SK-N-SH treated with all-trans-retinoic acid at 6 μM for 48 hours (cell line): ENCODE measurements around the gene TMEM37.

Experiments
- ATAC-seq: fragments of 200-7000 bp; cut with Tn5 transposase; 3 replicates; pipeline ENCODE4 v1.9.1; 2020; ENCODE audit warnings: mild to moderate bottlenecking, moderate library complexity
- ARNTL ChIP-seq: fragments of 450-650 bp; formaldehyde crosslinking; IDR thresholded peaks from 2 replicates; pipeline ENCODE4 v1.5.0; 2020; ENCODE audit warnings: low read depth, mild to moderate bottlenecking, moderate library complexity, borderline replicate concordance
- BACH2 ChIP-seq: fragments of 250-450 bp; sonication (Bioruptor Pico); IDR thresholded peaks from 2 replicates; pipeline ENCODE4 v1.9.0; 2021; ENCODE audit warnings: mild to moderate bottlenecking, borderline replicate concordance
- CSDC2 ChIP-seq: fragments of 250-450 bp; sonication (Bioruptor Pico); IDR thresholded peaks from 2 replicates; pipeline ENCODE4 v1.5.0; 2020; ENCODE audit warnings: mild to moderate bottlenecking, moderate library complexity
- ESRRG ChIP-seq: fragments of 250-450 bp; sonication (Bioruptor Pico); IDR thresholded peaks from 2 replicates; pipeline ENCODE4 v1.6.1; 2021; ENCODE audit warnings: mild to moderate bottlenecking
- ISL1 ChIP-seq: fragments of 250-450 bp; sonication (Bioruptor Pico); IDR thresholded peaks from 2 replicates; pipeline ENCODE4 v2.1.2; 2022; ENCODE audit warnings: mild to moderate bottlenecking, moderate library complexity
- OSR1 ChIP-seq: fragments of 250-450 bp; sonication (Bioruptor Pico); IDR thresholded peaks from 2 replicates; pipeline ENCODE4 v1.8.0; 2022; ENCODE audit warnings: moderate library complexity, mild to moderate bottlenecking, inconsistent platforms
- PPARA ChIP-seq: fragments of 250-450 bp; sonication (Bioruptor Pico); IDR thresholded peaks from 2 replicates; pipeline ENCODE4 v1.5.0; 2020; ENCODE audit warnings: mild to moderate bottlenecking, borderline replicate concordance
- RARB ChIP-seq: fragments of 250-450 bp; sonication (Bioruptor Pico); IDR thresholded peaks from 2 replicates; pipeline ENCODE4 v1.8.0; 2021; ENCODE audit warnings: mild to moderate bottlenecking, moderate library complexity
- SNAI2 ChIP-seq: fragments of 250-450 bp; sonication (Bioruptor Pico); IDR thresholded peaks from 2 replicates; pipeline ENCODE4 v1.5.0; 2020; ENCODE audit warnings: mild to moderate bottlenecking, moderate library complexity
- TOX ChIP-seq: fragments of 250-450 bp; sonication (Bioruptor Pico); IDR thresholded peaks from 2 replicates; pipeline ENCODE4 v1.8.0; 2021; ENCODE audit warnings: mild to moderate bottlenecking, moderate library complexity, borderline replicate concordance
- ZFP30 ChIP-seq: fragments of 450-650 bp; formaldehyde crosslinking; IDR thresholded peaks from 2 replicates; pipeline ENCODE4 v1.5.0; 2022; ENCODE audit warnings: mild to moderate bottlenecking, moderate library complexity
- ZNF565 ChIP-seq: fragments of 450-650 bp; formaldehyde crosslinking; conservative IDR thresholded peaks from 2 replicates; pipeline ENCODE4 v1.5.0; 2020; ENCODE audit warnings: low read depth, mild to moderate bottlenecking, moderate library complexity
- TF ChIP-seq, protein P1 (sequence below): fragments of 250-450 bp; sonication (Bioruptor Pico); IDR thresholded peaks from 2 replicates; pipeline ENCODE4 v1.8.0; 2020; ENCODE audit warnings: mild to moderate bottlenecking, moderate library complexity, borderline replicate concordance
- TF ChIP-seq, protein P2 (sequence below): fragments of 250-450 bp; sonication (Bioruptor Pico); IDR thresholded peaks from 2 replicates; pipeline ENCODE4 v1.8.0; 2021; ENCODE audit warnings: low read depth, mild to moderate bottlenecking, moderate library complexity, borderline replicate concordance
- TF ChIP-seq, protein P3 (sequence below): fragments of 250-450 bp; sonication (Bioruptor Pico); IDR thresholded peaks from 2 replicates; pipeline ENCODE4 v1.5.0; 2020; ENCODE audit warnings: mild to moderate bottlenecking, moderate library complexity
- TF ChIP-seq, protein P4 (sequence below): fragments of 250-450 bp; sonication (Bioruptor Pico); IDR thresholded peaks from 2 replicates; pipeline ENCODE4 v1.5.1; 2020; ENCODE audit warnings: low read depth, mild to moderate bottlenecking, moderate library complexity

TMEM37 gene

DNA sequence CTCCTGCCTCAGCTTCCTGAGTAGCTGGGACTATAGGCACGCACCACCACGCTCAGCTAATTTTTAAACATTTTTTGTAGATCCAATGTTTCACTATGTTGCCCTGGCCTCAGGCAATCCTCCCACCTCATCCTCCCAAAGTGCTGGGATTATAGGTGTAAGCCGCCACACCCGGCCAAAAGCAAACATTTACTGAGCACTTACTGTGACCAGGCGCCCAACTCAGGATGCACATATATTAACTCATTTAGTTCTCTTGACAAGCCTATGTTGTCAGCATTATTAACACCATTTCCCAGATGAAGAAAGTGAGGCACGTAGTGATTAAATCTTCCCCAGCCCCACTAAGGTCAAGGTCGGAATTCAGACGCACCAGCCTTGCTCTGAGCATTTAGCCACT, 41.1 kb downstream of the TMEM37 start:
- no peak for TF ChIP-seq ZNF565
- TF ChIP-seq CSDC2 (CRISPR knock-in tag): no peak
- TF ChIP-seq, protein P1, sequence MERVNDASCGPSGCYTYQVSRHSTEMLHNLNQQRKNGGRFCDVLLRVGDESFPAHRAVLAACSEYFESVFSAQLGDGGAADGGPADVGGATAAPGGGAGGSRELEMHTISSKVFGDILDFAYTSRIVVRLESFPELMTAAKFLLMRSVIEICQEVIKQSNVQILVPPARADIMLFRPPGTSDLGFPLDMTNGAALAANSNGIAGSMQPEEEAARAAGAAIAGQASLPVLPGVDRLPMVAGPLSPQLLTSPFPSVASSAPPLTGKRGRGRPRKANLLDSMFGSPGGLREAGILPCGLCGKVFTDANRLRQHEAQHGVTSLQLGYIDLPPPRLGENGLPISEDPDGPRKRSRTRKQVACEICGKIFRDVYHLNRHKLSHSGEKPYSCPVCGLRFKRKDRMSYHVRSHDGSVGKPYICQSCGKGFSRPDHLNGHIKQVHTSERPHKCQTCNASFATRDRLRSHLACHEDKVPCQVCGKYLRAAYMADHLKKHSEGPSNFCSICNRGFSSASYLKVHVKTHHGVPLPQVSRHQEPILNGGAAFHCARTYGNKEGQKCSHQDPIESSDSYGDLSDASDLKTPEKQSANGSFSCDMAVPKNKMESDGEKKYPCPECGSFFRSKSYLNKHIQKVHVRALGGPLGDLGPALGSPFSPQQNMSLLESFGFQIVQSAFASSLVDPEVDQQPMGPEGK (CRISPR knock-in tag): no peak
- no peak for TF ChIP-seq OSR1
- TF ChIP-seq ESRRG (CRISPR knock-in tag): no peak
- TF ChIP-seq, protein P2, sequence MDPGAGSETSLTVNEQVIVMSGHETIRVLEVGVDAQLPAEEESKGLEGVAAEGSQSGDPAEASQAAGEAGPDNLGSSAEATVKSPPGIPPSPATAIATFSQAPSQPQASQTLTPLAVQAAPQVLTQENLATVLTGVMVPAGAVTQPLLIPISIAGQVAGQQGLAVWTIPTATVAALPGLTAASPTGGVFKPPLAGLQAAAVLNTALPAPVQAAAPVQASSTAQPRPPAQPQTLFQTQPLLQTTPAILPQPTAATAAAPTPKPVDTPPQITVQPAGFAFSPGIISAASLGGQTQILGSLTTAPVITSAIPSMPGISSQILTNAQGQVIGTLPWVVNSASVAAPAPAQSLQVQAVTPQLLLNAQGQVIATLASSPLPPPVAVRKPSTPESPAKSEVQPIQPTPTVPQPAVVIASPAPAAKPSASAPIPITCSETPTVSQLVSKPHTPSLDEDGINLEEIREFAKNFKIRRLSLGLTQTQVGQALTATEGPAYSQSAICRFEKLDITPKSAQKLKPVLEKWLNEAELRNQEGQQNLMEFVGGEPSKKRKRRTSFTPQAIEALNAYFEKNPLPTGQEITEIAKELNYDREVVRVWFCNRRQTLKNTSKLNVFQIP (CRISPR knock-in tag): no peak
- TF ChIP-seq, protein P3, sequence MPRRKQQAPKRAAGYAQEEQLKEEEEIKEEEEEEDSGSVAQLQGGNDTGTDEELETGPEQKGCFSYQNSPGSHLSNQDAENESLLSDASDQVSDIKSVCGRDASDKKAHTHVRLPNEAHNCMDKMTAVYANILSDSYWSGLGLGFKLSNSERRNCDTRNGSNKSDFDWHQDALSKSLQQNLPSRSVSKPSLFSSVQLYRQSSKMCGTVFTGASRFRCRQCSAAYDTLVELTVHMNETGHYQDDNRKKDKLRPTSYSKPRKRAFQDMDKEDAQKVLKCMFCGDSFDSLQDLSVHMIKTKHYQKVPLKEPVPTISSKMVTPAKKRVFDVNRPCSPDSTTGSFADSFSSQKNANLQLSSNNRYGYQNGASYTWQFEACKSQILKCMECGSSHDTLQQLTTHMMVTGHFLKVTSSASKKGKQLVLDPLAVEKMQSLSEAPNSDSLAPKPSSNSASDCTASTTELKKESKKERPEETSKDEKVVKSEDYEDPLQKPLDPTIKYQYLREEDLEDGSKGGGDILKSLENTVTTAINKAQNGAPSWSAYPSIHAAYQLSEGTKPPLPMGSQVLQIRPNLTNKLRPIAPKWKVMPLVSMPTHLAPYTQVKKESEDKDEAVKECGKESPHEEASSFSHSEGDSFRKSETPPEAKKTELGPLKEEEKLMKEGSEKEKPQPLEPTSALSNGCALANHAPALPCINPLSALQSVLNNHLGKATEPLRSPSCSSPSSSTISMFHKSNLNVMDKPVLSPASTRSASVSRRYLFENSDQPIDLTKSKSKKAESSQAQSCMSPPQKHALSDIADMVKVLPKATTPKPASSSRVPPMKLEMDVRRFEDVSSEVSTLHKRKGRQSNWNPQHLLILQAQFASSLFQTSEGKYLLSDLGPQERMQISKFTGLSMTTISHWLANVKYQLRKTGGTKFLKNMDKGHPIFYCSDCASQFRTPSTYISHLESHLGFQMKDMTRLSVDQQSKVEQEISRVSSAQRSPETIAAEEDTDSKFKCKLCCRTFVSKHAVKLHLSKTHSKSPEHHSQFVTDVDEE (CRISPR knock-in tag): no peak
- TF ChIP-seq TOX (CRISPR knock-in tag): no peak
- TF ChIP-seq, protein P4, sequence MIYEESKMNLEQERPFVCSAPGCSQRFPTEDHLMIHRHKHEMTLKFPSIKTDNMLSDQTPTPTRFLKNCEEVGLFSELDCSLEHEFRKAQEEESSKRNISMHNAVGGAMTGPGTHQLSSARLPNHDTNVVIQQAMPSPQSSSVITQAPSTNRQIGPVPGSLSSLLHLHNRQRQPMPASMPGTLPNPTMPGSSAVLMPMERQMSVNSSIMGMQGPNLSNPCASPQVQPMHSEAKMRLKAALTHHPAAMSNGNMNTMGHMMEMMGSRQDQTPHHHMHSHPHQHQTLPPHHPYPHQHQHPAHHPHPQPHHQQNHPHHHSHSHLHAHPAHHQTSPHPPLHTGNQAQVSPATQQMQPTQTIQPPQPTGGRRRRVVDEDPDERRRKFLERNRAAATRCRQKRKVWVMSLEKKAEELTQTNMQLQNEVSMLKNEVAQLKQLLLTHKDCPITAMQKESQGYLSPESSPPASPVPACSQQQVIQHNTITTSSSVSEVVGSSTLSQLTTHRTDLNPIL (CRISPR knock-in tag): no peak
- TF ChIP-seq PPARA (CRISPR knock-in tag): no peak
- no peak for ATAC-seq

DNA sequence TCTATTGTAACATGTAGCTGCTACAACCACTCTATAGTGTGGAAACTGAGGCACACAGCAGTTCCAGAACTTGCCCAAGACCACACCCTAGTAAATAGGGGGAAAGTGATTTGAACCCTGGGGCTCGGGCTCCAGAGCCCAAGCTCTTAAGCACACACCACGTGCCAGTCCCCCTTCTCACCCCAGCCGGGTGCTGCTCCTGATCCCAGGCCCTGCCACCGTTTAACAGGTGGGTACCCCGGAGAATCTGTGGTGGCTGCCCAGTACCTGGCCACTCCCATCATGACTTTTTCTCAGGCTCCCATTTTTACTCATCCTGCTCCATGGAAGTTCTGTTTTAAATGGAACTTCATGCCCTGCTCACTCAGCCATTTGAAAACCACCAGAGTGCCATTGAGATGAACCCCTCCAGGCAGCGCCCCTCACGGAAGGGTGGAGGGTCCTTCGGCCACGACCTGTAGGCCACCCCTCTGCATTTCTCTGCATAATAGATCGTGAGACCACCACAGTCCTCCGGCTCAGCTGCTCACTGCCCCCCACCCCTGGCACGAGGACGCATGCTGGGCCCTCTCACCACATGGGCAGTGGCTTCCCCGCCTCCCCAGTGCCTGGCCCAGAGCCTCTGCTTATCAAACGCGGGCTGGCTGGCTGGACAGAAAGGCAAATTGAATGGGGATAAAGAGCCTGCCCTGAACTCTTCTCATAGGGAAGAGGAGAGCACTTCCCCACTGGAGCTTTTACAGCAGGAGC, 42.1 kb downstream of the TMEM37 start:
- ATAC-seq: no peak
- TF ChIP-seq ZFP30 (CRISPR knock-in tag): no peak
- TF ChIP-seq, protein P2 (CRISPR knock-in tag): no peak
- no peak for TF ChIP-seq CSDC2 (CRISPR knock-in tag)
- TF ChIP-seq ARNTL (CRISPR knock-in tag): no peak
- no peak for TF ChIP-seq TOX (CRISPR knock-in tag)
- TF ChIP-seq ISL1 (CRISPR knock-in tag): no peak
- no peak for TF ChIP-seq BACH2
- no peak for TF ChIP-seq RARB (CRISPR knock-in tag)
- TF ChIP-seq, protein P1 (CRISPR knock-in tag): no peak
- no peak for TF ChIP-seq PPARA (CRISPR knock-in tag)
- TF ChIP-seq SNAI2: no peak
- no peak for TF ChIP-seq ESRRG (CRISPR knock-in tag)
- TF ChIP-seq OSR1: no peak
